Endothelial cell of umbilical vein (primary cell): ENCODE results near the gene OR2Z1.

ENCODE experiments used
- EZH2 ChIP-seq: IDR thresholded peaks from 2 replicates; pipeline ENCODE4 v1.6.1; 2012; ENCODE audit warnings: borderline replicate concordance, low read depth, mild to moderate bottlenecking, moderate library complexity, low read length, inconsistent platforms; ENCODE audit not compliant: severe bottlenecking
- GATA2 ChIP-seq: IDR thresholded peaks from 2 replicates; pipeline ENCODE4 v1.7.0; 2011; ENCODE audit warnings: low read depth, mild to moderate bottlenecking, moderate library complexity, mixed read lengths, low read length; ENCODE audit not compliant: insufficient read length, insufficient read depth
- JUN ChIP-seq: IDR thresholded peaks from 2 replicates; pipeline ENCODE4 v1.6.1; 2011; ENCODE audit warnings: borderline replicate concordance, low read depth; ENCODE audit not compliant: insufficient read length, insufficient read depth
- POLR2A ChIP-seq: IDR thresholded peaks from 2 replicates; pipeline ENCODE4 v1.6.1; 2012; ENCODE audit warnings: low read depth, mild to moderate bottlenecking, control low read depth, low read length
- POLR2AphosphoS5 ChIP-seq: IDR thresholded peaks from 2 replicates; pipeline ENCODE4 v1.6.1; 2012; ENCODE audit warnings: low read depth, mild to moderate bottlenecking, control low read depth, low read length, moderate library complexity; ENCODE audit not compliant: insufficient read depth
- TF ChIP-seq, protein P1 (sequence below), 2 donors: IDR thresholded peaks; 1 replicate in 1 of 2; 2 replicates in 1 of 2; pipeline ENCODE4 v1.5.1; 2011; ENCODE audit warnings: low read length in 2 of 2, mild to moderate bottlenecking in 2 of 2, moderate library complexity in 2 of 2, control low read depth in 1 of 2, inconsistent platforms in 1 of 2, low read depth in 1 of 2; ENCODE audit not compliant: insufficient read depth in 1 of 2; ENCODE audit errors: extremely low read depth in 1 of 2
- TF ChIP-seq, protein P2 (sequence below): IDR thresholded peaks from 2 replicates; pipeline ENCODE4 v1.6.1; 2011; ENCODE audit not compliant: insufficient read depth, insufficient read length

DNA sequence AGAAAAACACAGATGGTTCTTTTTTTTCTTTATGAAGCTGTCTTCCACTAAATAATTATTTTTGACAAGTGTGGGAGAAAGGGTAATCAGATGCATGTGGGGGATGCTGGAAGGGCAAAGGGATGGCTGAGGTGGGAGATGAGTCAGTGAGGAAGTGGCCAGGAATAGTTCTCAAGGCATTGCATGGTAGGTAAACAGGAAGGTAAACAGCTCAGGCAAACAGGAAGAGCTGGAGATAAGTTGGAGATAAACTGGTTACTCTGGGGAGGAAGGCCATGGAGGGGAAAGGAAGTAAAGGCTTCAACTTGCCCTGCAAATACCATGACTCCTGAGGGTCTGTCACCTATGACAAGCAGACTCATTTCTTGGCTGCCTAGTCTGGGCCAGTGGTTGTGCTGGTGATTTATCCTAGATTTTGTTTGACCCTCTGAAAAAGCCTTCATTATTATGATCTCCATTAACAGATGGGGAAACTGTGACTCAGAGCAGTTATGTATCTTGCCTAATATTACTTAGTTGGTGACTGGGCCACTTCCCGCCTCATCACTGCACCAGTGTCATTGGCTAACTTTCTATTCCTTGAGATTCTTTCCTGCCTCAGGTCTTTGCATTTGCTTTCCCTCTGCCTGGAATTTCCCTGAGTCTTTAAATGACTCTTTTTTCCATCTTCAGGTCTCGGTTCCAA lies 39.9 kb upstream of the OR2Z1 start:
- TF ChIP-seq, protein P1, sequence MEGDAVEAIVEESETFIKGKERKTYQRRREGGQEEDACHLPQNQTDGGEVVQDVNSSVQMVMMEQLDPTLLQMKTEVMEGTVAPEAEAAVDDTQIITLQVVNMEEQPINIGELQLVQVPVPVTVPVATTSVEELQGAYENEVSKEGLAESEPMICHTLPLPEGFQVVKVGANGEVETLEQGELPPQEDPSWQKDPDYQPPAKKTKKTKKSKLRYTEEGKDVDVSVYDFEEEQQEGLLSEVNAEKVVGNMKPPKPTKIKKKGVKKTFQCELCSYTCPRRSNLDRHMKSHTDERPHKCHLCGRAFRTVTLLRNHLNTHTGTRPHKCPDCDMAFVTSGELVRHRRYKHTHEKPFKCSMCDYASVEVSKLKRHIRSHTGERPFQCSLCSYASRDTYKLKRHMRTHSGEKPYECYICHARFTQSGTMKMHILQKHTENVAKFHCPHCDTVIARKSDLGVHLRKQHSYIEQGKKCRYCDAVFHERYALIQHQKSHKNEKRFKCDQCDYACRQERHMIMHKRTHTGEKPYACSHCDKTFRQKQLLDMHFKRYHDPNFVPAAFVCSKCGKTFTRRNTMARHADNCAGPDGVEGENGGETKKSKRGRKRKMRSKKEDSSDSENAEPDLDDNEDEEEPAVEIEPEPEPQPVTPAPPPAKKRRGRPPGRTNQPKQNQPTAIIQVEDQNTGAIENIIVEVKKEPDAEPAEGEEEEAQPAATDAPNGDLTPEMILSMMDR (IDR thresholded peaks at IDR 0.05; ENCODE audit: extremely low read depth in 1 of 2, insufficient read depth in 1 of 2, low read depth in 1 of 2, low read length in 2 of 2) = no peak
- TF ChIP-seq POLR2A = no peak
- TF ChIP-seq EZH2 = no peak
- TF ChIP-seq POLR2AphosphoS5 = no peak
- no peak for TF ChIP-seq JUN
- TF ChIP-seq, protein P2, sequence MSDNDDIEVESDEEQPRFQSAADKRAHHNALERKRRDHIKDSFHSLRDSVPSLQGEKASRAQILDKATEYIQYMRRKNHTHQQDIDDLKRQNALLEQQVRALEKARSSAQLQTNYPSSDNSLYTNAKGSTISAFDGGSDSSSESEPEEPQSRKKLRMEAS = no peak
- TF ChIP-seq GATA2 = no peak
